Measurements from ENCODE around the gene DSTYK. TPM values are rescaled to one million over a fixed set of nuclear protein-coding genes. Genes with fewer than 3 reads are reported as not detected.
A peak's percentile ranks its signal among the peaks of the same experiment; 100 is the strongest.

Gene DSTYK
- polyA plus RNA-seq, 1 donor from 2014 or later, result 12.1 TPM

DNA sequence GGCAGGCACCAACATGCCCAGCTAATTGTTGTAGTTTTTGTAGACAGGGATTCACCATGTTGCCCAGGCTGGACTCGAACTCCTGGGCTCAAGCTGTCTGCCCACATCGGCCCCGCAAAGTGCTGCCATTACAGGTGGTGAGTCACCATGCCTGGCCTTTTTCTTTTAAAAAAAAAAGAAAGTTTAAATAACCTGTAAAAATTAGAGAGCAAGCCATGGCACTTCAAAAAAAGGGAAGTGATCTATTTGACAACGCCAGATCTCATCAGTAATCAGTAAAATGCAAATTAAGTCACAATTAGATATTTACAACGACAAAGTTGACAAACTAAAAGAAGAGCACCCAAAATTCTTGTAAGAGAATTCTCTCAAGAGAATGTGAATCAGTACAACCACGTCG is 86.8 kb downstream of the DSTYK start:
- Histone ChIP-seq H3K9ac (ENCODE audit: low read length) (no peak overlapping the region), H4K20me1 (ENCODE audit: insufficient read depth) (no peaks in the 10 kb centered on the region), H3K79me2 (replicated peaks; ENCODE audit: insufficient read depth, low read length) (peaks cover 20% of the 10 kb centered on the region), H3K9me2 (ENCODE audit: insufficient read depth, low read length) (no peaks in the 10 kb centered on the region), H3K27ac (ENCODE audit: low read length) (no peak overlapping the region), H3F3A (ENCODE audit: insufficient read depth, low read length, poor library complexity, severe bottlenecking) (no peaks in the 10 kb centered on the region), H3K36me3 (ENCODE audit: insufficient read depth, low read length) (no peaks in the 10 kb centered on the region), H3K27me3 (ENCODE audit: insufficient read depth, low read depth, low read length) (no peaks in the 10 kb centered on the region), H3K9me3 (ENCODE audit: low read length) (no peaks in the 10 kb centered on the region), H3K4me2 (ENCODE audit: low read length) (no peak overlapping the region), H2AFZ (ENCODE audit: low read depth, low read length) (no peak overlapping the region), H3K4me3 (ENCODE audit: low read length) (no peak overlapping the region)
- TF ChIP-seq, protein P1, sequence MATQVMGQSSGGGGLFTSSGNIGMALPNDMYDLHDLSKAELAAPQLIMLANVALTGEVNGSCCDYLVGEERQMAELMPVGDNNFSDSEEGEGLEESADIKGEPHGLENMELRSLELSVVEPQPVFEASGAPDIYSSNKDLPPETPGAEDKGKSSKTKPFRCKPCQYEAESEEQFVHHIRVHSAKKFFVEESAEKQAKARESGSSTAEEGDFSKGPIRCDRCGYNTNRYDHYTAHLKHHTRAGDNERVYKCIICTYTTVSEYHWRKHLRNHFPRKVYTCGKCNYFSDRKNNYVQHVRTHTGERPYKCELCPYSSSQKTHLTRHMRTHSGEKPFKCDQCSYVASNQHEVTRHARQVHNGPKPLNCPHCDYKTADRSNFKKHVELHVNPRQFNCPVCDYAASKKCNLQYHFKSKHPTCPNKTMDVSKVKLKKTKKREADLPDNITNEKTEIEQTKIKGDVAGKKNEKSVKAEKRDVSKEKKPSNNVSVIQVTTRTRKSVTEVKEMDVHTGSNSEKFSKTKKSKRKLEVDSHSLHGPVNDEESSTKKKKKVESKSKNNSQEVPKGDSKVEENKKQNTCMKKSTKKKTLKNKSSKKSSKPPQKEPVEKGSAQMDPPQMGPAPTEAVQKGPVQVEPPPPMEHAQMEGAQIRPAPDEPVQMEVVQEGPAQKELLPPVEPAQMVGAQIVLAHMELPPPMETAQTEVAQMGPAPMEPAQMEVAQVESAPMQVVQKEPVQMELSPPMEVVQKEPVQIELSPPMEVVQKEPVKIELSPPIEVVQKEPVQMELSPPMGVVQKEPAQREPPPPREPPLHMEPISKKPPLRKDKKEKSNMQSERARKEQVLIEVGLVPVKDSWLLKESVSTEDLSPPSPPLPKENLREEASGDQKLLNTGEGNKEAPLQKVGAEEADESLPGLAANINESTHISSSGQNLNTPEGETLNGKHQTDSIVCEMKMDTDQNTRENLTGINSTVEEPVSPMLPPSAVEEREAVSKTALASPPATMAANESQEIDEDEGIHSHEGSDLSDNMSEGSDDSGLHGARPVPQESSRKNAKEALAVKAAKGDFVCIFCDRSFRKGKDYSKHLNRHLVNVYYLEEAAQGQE (IDR thresholded peaks at IDR 0.05; ENCODE audit: borderline replicate concordance), result no peak
- TF ChIP-seq, protein P2, sequence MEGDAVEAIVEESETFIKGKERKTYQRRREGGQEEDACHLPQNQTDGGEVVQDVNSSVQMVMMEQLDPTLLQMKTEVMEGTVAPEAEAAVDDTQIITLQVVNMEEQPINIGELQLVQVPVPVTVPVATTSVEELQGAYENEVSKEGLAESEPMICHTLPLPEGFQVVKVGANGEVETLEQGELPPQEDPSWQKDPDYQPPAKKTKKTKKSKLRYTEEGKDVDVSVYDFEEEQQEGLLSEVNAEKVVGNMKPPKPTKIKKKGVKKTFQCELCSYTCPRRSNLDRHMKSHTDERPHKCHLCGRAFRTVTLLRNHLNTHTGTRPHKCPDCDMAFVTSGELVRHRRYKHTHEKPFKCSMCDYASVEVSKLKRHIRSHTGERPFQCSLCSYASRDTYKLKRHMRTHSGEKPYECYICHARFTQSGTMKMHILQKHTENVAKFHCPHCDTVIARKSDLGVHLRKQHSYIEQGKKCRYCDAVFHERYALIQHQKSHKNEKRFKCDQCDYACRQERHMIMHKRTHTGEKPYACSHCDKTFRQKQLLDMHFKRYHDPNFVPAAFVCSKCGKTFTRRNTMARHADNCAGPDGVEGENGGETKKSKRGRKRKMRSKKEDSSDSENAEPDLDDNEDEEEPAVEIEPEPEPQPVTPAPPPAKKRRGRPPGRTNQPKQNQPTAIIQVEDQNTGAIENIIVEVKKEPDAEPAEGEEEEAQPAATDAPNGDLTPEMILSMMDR (IDR thresholded peaks at IDR 0.05; ENCODE audit: poor library complexity, severe bottlenecking), result no peak
- no peak for TF ChIP-seq MXI1 (conservative IDR thresholded peaks at IDR 0.05; ENCODE audit: poor library complexity, severe bottlenecking)
- TF ChIP-seq EP300 (conservative IDR thresholded peaks at IDR 0.05; ENCODE audit: poor library complexity, severe bottlenecking), result no peak

DNA sequence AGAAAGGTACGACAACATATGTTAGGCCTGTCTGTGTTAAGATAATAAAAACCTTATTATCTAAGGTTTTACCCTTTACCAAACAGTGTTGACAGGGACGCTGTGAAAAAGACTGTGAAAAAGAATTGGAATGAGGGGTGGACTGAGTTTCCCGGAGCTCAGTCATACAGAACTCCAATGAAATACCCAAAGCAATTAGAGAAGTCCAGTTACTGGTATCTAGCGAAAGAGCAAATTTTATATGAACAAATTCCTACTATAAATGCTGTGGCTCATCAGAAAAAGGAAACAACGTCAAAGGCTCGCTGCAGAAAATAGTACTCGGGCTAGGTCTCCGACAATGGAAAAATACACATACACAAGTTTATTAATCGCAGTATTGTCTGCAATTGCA is 89.0 kb downstream of the DSTYK start:
- no peaks in the 10 kb centered on the region for H3K27me3 ChIP-seq (ENCODE audit: insufficient read depth, low read depth, low read length)
- peaks cover 26% of the 10 kb centered on the region for H3K79me2 ChIP-seq (replicated peaks; ENCODE audit: insufficient read depth, low read length)
- H2AFZ ChIP-seq (ENCODE audit: low read depth, low read length), result peak overlapping the region; percentile 65
- TF ChIP-seq, protein P2 (IDR thresholded peaks at IDR 0.05; ENCODE audit: poor library complexity, severe bottlenecking), result no peak
- TF ChIP-seq, protein P1 (IDR thresholded peaks at IDR 0.05; ENCODE audit: borderline replicate concordance), result no peak
- no peak for TF ChIP-seq MXI1 (conservative IDR thresholded peaks at IDR 0.05; ENCODE audit: poor library complexity, severe bottlenecking)
- no peak for TF ChIP-seq POLR2AphosphoS5 (IDR thresholded peaks at IDR 0.05)
- H3K4me2 ChIP-seq (ENCODE audit: low read length), result peak overlapping the region; percentile 76
- peak overlapping the region; percentile 75 for H3K4me3 ChIP-seq (ENCODE audit: low read length)
- H3K9ac ChIP-seq (ENCODE audit: low read length), result peak overlapping the region; percentile 79
- H3K9me3 ChIP-seq (ENCODE audit: low read length), result no peaks in the 10 kb centered on the region
- no peaks in the 10 kb centered on the region for H3F3A ChIP-seq (ENCODE audit: insufficient read depth, low read length, poor library complexity, severe bottlenecking)
- no peaks in the 10 kb centered on the region for H4K20me1 ChIP-seq (ENCODE audit: insufficient read depth)
- H3K36me3 ChIP-seq (ENCODE audit: insufficient read depth, low read length), result no peaks in the 10 kb centered on the region
- H3K9me2 ChIP-seq (ENCODE audit: insufficient read depth, low read length), result no peaks in the 10 kb centered on the region
- H3K27ac ChIP-seq (ENCODE audit: low read length), result peak overlapping the region; percentile 91

Measured in neural cell (in vitro differentiated cells).